A172 (cell line): ENCODE data around the gene TRPM5. TPM values are rescaled to one million over a fixed set of nuclear protein-coding genes. Genes with fewer than 3 reads are reported as not detected.
"Not testable (repeated sequence)": the region's sequence is repeated elsewhere in the genome, so short reads cannot be mapped to it uniquely, and the experiment has no call there.

ENCODE experiments used
- DNase-seq: peaks from one replicate; pipeline ENCODE4 v3.0.0-alpha.2; 2015; ENCODE audit warnings: low spot score
- total RNA-seq: library from RNA; depleted of rRNA; stranded (reverse); fragments of >200 nt; shearing (Covaris generic); gene quantifications from 2 replicates; pipeline ENCODE4 v1.2.3, GENCODE V29; 2014; rRNA removed

Gene TRPM5, protein sequence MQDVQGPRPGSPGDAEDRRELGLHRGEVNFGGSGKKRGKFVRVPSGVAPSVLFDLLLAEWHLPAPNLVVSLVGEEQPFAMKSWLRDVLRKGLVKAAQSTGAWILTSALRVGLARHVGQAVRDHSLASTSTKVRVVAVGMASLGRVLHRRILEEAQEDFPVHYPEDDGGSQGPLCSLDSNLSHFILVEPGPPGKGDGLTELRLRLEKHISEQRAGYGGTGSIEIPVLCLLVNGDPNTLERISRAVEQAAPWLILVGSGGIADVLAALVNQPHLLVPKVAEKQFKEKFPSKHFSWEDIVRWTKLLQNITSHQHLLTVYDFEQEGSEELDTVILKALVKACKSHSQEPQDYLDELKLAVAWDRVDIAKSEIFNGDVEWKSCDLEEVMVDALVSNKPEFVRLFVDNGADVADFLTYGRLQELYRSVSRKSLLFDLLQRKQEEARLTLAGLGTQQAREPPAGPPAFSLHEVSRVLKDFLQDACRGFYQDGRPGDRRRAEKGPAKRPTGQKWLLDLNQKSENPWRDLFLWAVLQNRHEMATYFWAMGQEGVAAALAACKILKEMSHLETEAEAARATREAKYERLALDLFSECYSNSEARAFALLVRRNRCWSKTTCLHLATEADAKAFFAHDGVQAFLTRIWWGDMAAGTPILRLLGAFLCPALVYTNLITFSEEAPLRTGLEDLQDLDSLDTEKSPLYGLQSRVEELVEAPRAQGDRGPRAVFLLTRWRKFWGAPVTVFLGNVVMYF (N-terminal part only)
- not detected in 2 replicates for total RNA-seq

DNA sequence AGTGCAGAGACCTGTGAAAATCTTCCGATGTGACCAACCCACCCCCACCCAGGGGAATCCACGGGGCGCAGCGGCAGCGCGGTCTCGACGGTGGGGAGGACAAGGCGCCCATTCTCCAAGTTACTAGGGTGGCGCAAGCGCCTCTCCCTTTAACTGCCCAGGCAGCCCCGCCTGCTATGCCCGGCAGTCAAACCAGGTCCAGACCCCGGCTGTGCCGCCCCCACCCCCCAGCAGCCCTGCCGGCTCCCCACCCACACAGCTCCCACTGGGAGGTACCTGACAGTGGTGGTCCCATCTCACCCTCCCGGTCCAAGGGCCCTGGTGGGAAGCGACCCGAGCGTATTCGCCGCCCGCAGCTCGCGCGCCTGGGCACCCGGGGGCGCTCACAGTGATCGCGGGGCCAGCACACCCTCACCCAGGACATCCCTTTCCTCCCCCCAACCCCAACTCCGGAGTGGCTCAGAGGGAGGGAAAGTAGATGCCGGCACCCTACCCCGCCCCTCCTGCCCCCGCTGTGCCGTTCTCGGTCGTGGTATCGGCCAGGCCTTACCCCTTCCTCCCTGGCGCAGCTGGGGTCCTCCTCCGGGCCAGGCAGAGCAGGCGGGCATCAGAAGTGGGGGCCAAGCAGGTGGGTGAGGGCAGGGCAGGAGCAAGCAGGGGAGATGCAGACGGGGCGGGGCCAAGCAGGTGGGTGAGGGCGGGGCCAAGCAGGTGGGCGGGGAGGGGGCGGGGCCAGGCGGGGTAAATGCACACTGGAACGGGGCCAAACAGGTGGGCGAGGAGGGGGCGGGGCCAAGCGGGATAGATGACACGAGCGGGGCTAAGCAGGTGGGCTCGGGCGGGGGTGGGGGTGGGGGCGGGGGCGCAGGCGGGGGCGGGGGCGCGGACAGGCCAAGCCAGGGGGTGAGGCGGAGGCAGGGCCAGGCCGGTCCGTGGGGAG is at the start of gene TRPM5:
Gene TRPM5 (minus strand): TSS at position 634 of the 940 bp plus-strand sequence. CDS start 21,478 bp downstream, outside the sequence.
- no peak for DNase-seq

DNA sequence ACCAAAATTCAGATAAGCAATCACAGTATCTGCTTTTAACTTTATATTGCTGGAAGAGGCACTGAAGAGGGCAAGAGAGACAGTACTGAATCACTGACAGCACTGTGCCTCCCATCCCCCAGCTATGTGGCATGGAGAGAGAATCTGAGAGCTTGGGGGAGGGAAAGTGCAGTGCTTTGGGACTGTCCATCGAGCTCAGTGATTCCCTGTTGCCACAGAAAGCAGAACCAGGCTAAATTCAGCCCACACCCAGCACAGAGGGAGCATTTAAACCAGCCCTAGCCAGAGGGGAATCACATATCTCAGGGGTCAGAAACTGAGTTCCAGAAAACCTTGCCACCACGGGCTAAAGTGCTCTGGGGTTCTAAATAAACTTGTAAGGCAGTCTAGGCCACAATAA is 44.8 kb upstream of the TRPM5 start:
- no peak for DNase-seq

DNA sequence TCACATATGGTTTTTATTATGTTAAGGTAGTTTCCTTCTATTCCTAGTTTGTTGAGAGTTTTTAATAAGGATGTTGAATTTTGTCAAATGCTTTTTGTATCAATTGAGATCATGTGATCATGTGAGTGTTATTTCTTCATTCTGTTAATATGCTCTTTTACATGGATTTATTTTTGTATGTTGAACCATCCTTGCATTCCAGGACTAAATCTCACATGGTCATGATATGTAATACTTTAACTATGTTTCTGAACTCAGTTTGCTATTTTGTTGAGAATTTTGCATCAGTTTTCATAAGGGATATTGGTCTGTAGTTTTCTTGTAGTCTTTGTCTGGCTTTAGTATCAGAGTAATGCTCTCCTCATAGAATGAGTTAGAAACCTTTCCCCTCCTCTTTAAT is 43.7 kb upstream of the TRPM5 start:
- DNase-seq: no peak

DNA sequence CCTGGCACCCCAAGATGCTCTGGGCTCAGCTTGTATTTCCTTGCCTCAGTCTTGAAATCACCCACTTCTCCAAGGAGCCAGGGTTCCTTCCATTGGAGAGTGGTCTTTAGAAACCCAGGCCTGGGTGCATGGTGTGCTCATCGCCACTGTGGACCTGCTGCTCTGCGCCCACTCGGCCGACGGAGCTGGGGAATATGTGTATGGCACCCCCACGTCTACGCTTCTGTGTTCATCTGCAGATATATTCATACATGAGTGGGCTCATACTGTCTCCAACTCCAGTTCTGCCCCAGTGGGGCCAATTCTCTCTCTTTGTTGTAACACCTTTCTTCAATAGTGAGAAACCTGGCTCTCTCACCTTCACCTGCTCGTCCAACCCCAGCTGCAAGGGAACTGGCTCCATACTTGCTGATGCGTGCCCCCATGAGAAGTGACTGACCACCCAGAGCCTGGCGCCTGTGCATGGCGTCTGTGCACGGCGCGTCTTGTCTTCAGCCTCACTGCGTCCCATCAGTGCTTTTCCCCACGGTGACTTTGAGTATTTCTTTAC is 40.3 kb upstream of the TRPM5 start:
- no peak for DNase-seq

DNA sequence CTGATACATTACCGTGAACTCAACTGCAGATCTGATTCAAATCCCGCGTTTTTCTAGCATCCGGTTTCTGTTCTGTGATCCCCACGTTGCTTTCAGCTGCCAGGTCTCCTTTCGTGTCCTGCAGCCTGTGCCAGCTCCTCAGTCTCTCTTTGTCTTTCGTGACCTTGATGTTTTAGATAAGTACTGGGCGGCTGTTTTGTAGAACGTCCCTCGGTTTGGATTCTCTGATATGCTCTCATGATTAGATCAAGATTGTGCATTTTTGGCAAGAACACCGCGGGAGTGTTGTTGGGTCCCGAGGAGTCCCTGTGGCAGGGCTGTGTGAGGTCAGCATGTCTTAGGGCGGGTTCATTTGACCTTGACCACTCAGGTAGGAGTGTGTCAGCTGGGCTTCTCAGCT is 39.1 kb upstream of the TRPM5 start:
- DNase-seq: no peak

DNA sequence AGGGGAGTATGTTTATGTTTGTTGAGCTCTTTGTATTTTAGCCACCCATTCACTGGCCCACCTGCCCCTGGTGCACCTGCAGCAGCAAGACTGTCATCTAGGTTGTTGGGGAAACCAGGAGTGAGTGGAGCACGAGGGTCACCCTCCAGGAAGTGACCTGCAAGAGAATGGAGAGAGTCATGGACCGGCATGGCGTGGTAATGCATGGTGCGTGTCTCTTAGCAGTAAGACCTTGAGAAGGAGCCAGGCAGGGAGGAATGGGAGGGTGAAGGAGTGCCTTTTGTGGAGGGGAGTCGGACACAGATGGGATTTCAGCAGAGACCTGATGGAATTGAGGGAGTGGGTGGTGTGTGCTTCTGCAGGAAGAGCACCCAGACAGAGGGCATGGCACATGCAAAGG is 38.4 kb upstream of the TRPM5 start:
- no peak for DNase-seq

DNA sequence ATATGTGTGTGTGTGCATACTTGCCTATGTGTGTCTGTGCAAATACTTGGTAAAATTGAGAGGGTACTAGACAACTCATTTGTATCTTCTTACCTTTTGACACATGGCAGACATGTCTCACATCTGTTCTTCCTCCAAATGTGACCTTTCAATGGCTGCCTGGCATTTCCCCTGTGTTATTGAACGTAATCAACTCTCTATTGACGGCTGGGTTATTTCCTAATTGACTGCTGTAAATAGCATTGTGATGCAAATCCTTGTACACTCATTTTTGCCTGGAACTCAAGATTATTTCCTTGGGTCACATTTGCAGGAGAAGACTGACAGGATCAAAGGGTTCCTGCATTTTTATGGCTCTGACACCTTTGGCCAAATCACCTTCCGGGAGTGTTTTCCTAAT is 37.9 kb upstream of the TRPM5 start:
- DNase-seq: no peak

DNA sequence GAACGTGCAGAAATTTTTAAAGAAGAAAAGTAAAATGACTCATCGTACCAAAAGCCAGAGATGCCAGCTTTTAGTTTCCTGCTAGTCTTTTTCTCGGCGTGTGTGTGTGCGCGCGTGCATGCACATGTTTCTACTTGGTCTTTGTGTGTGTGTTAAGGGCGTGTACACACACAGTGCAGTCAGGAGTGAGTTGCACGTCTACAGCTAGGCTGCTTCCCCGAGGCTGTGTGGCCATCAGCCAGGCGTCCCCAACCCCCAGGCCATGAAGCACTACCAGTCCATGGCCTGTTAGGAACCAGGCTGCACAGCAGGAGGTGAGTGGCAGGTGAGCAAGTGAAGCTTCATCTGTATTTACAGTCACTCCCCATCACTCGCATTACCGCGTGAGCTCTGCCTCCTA is 36.9 kb upstream of the TRPM5 start:
- no peak for DNase-seq

DNA sequence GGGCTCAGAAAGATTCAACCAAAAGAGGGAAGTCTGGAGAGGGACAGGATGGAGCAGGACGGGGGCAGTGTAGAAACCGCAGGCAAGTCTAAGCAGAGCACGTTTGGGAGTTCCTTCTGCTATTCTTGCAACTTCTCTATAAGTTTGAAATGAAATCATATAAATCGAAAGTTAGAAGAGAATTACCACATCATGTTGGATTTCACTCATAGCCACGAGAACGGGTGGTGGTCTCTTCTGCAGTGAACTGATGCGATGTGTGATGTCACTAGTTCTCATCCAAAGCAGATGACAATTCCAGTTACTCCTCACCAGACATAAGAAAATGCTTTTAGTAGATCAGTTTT is 36.5 kb upstream of the TRPM5 start:
- DNase-seq: no peak

DNA sequence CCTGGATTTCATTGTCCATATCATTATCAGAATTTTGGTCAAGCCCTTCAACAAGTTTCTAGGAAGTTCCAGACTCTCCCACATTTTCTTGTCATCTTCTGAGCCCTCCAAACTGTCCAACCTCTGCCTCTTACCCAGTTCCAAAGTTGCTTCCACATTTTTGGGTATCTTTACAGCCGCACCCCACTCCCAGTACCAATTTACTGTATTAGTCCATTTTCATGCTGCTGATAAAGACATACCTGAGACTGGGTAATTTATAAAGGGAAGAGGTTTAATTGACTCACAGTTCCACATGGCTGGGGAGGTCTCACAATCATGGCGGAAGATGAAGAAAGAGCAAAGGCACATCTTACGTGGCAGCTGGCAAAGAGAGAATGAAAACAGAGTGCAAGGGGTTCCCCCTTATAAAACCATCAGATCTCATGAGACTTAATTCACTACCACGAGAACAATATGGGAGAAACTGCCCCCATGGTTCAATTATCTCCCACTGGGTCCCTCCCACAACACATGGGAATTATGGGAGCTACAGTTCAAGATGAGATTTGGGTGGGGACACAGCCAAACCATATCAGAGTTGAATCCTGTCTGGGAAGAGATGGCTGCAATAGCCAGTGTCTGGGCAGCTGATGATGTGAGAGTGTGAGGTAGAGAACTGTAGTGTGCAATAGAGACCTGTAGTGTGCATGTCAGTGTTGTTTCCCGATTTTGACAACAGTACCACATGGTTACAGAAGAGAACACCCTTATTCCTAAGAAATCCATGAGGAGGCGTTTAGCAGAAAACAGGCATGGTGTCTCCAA is 36.0 kb upstream of the TRPM5 start:
- DNase-seq: not testable (repeated sequence)

DNA sequence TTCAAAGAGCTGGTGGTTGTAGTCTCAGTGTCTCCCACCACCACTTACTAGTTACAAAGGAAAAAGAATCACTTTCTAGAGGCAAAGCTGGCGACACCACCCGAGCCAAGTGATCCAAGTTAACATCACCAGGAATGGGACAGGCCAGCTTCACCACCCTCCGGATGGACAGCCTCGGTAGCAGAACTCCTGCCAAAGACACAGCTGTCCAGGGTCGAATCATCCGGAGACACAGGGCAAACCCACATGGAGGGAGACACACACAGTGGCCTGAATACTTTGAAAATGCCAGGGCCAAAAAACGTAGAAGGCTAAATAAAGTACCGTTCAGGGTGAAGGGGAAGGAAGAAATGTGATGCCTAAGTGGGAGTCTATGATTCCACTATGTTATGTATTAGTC is 33.6 kb upstream of the TRPM5 start:
- no peak for DNase-seq

DNA sequence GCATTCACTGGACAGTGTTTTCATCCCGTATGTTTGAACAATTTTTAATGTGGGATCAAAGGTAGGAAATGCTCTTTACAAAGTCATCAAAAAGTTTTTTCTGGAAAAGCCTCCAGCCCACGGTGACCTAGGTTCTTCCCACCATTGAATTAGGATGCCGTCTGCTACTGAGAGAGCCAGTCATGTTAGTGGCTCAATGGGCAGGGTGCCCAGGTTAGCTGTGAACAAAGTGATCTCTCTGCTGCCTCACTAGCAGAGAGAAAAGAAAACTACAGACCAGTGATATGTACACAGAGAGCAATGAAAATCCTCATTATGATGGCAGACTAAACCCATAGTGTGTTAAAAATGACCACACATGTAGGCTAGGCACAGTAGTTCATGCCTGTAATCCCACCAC is 32.9 kb upstream of the TRPM5 start:
- no peak for DNase-seq

DNA sequence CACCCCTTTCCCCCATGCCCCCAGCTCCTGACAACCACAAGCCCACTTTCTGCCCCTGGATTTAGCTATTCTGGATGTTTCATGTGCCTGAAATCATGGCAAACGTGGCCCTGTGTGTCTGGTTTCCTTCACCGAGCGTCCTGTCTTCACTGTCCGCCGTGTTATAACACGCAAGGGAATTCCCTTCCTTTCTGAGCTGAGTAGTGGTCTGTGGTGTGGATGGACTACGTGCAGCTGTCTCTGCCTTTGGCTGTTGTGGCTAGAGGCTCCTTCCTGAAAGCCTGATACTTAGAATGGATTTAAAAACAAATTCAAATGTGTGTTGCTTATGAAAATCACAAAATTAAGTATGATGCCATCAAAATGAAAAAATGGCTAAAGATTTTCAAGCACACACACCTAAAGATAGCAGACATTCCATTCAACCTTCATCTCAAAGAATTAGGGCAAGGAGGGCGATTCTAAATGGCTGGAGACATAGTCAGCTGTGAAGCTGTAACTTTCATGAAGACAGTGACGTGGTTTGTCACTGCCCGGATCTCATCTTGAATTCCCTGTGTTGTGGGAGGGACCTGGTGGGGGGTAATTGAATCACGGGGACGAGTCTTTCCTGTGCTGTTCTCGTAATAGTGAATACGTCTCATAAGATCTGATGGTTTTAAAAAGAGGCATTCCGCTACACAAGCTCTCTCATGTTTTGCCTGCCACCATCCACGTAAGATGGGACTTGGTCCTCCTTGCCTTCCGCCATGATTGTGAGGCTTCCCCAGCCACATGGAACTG is 31.0 kb upstream of the TRPM5 start:
- DNase-seq: no peak

DNA sequence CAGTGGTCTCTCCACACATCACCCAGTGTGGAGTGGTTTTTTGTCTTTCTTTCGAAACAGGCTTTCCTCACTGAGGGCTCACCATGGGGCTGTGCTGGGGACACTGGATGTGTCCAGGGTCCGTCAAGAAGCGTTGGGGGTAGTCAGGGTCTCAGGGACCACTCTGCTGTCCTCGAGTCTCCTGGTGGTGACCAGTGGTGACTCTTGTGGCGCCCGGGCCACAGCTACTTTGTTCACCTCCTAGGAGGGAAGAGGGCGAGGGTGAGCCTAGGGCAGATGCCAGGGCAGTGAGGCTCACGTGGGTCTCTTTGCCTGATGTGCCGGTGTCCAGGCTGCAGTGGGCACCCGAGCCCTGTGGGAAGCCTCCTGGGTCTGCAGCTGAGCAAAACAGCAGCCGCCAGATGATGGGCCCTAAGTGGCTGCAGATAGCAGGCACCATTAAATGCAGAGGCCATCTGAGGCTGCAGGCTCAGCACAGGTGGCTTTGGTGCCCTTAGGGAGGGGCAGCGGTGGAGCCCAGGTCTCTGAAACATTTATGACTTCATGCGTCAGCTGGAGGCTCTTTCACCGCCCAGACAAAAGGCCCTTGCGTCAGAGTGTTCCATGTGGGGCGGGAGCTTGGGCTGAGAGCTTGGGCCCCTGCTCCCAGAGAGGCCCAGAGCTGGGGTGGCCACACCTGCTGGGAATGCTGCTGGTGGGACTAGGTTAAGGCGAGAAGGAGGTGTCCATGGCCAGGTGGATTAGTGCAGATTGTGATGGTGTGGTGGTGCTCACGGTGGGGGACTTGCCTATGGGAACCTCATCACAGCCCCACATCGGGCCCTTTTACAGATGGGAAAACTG is 30.0 kb upstream of the TRPM5 start:
- no peak for DNase-seq

DNA sequence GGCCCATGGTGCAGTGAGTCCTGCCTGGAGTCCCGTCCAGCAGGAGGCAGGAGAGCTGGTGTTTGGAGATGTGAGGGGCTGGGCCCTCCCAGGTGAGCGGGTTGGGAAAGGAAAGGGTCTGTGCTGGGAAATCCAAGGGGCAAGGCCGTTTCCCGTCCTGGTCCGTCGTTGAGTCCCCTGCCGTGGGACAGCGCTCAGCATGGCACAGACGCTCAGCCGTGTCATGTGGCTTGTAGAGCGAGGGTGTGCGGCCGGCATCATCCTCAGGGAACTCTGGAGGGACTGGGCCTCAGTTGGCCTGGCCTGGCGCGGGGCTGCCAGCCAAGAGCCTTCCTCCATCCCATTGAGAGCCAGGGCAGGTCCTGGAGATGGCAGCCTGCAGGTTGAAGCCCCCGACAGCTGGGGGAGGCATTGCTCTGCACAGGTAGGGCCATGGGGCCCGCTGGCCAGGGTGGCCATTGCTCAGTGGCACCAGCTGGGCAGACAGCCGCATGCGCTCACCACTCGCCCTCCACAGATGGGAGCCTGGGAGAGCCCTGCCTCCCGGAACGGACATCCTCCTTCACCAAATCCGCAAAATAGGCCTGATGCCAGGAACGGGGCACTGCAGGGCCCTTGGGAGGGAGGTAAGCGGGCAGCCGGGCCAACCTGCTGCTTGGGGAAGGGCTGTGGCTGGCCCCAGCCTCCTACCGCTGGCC is 29.2 kb upstream of the TRPM5 start:
- no peak for DNase-seq

DNA sequence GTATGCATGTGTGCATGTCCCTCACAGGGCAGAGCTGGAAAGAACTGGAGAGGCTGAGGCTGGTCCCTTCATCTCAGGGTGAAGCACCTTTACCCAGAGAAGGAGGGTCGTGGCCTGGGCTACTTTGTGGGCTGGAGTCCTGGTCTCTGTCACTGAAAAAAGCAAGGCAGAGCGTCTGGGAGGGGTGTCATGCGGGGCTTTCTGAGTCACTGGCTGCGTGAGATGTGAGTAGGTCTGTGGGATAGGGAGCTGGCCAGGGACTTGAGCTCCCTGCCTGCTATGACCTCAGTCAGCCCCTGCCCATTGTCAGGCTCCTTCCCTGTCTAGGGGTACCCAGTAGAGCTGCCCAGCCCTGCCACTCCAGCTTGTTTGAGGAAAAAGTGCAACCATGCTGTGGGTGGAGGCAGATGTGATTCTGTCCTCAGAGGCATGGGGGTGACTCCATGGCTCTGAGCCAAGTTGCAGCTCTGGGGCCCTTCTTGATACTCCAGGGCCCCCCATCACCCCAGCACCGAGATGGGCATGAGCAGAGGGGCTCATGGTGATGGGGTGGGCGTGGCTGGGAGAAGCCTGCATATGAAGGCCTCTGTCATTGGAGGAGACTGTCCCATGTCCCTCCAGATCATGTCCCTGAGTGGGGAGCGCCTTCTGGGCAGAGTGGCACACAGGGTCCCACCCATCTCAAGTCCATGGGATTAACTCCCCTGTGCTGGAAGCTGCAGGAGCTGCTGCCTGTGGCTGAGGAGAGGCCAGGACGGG is 28.3 kb upstream of the TRPM5 start:
- no peak for DNase-seq

DNA sequence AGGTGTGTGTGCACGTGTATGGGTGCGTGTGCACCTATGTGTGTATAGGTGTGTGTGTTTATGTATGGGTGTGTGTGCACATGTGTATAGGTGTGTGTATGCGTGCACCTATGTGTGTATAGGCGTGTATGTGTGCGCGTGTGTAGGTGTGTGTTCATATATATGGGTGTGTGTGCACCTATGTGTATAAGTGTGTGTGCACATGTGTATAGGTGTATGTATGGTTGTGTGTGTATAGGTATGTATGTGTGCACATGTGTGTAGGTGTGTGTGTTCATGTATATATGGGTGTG is 27.4 kb upstream of the TRPM5 start:
- no peak for DNase-seq
